Activated CD4-positive, alpha-beta T cell treated with anti-CD3 and anti-CD28 coated beads, Interleukin-2, amount 50 U/mL, for 16 hours (primary cell): Measurements from ENCODE around the gene ZNF438.
"Not testable (repeated sequence)": the region's sequence is repeated elsewhere in the genome, so short reads cannot be mapped to it uniquely, and the experiment has no call there.

Source experiments
- DNase-seq: peaks from one replicate; pipeline ENCODE4 v3.0.0-alpha.2; 2020

ZNF438 gene

DNA sequence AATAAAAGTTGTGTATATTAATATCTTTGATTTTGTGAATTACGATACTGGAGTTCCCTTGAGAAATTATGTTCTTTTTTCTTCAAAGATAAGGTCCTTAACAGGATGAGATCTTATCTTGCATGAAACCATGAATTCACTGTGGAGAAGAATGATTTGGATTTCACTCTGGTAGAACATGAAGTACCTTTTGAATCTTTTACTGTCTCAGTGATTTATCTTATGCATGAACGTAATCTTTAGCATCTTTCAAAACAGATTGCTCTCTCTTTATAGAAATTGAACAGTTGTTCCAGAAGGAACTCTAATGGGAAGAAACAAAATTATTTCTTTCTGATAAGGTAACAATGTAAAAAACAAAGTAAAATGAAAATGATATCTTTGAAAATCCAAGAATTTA lies 11.0 kb upstream of the ZNF438 start:
- no peak for DNase-seq

DNA sequence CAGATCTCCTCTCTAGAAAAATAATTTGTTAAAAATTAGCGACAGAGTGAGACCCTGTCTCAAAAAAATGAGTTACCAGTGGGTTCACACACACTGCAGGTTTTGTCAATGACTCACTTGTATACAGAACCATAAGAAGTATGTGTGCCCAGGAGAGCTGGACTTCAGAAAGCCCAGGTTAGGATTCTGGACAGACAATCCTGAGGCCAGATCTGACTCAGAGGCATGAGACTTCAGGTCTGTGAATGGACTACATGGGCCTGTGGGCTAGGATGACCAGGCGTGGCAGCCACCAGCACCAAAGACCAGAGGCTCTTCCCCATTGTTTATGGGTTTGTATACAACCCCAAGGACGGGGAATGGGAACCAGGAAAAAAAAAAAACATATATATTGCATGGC lies 9.3 kb upstream of the ZNF438 start:
- no peak for DNase-seq

DNA sequence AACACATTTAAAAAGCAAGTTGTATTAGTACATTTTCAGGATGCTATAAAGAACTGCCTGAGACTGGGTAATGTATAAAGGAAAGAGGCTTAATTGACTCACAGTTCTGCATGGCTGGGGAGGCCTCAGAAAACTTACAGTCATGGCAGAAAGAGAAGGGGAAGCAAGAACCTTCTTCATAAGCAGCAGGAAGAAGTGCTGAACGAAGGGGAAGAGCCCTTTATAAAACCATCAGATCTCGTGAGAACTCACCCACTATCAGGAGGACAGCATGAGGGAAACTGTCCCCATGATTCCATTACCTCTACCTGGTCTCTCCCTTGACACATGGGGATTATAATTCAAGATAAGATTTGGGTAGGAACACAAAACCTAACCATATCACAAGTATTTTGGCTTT lies 7.3 kb upstream of the ZNF438 start:
- DNase-seq = not testable (repeated sequence)

DNA sequence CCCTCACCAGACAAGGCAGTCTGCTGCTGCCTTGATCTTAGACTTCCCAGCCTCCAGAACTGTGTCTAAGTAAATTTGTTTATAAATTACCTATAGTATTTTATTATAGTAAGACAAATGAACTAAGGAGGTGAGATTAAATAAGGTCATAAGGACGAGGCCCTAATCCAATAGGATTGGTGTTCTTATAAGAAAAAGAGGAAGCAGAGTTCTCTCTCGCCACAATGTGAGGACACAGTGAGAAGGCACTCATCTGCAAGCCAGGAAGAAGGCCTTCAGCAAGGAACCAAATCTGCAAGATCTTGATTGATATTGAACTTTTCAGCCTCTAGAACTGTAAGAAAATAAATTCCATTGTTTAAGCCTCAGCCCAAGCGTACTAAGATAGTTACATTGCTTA lies 6.1 kb upstream of the ZNF438 start:
- no peak for DNase-seq

DNA sequence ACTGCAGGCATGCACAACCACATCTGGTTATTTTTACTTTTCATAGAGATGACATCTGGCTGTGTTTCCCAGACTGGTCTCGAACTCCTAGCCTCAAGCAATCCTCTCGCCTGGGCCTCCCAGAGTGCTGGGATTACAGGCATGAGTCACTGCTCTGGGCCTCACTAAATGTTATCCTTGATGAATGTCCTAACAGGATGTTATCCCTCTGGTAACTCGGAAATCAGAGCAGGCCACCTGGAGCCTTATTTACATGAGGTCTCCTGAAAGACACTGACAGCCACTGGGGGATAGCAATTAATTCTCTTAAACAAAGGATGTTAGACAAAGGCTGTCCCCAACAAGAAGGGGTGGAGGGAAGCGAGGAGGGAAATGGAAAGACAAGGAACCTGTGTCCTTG lies 4.5 kb upstream of the ZNF438 start:
- no peak for DNase-seq

DNA sequence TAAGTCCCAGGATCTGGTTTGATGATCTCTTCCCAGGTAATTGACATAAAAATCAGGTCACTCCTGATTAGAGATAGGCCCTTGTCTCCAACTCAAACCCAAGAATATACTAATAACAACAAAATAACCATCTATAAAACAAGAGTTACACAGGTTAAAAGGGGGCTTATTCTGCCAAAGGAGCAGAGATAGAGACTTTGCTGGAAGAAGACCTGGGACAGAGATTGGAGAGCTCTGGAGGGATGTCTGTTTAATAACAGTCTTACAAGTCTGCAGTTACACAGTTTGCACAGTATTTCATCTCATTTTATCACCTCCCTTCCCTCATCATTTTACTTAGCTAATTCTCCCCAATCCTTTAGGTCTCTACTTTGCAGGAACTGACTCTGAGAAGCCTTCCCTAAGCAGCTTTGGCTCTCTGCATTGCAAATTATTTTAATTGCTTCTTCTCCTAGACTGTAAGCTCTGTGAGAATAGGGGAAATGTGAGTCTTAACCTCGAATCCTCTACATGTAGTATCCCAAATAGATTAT lies 3.7 kb upstream of the ZNF438 start:
- DNase-seq = no peak

DNA sequence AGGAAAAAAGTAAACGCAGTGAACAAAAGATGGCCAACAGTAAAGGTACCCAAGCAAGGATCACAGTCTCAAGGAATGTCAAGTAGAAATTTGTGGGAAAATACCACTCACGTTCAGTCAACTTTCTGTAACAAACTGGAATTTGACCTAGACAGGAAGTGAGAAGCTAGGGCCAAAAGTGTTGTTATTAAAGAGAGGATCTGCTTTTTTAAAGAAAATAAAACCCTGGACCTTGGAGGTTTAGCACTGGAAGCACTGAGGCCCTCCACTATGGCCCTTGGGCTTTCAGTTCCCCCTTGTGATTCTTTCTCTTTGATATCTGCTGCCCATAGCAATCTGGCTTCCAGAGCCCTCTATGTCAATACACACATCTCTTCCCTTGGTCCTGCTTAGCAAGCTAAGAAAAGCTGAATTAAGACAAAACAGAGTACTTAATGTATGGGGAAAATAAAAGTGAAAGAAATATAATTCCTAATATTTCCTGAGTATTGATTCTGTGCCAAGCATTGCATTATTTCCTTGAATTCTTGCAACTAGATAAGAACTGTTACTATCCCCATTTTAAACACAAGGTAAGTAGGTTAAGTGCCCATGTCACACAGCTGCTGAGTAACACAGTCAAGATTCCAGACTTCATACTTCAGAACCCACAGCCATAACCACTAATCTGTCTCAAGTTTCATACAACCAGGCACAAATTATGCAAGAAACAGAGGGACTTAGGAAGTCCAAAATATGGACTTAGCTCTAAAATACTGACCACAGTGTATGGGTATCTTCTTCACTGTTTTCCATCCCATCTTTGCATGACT lies 2.6 kb upstream of the ZNF438 start:
- DNase-seq = no peak

DNA sequence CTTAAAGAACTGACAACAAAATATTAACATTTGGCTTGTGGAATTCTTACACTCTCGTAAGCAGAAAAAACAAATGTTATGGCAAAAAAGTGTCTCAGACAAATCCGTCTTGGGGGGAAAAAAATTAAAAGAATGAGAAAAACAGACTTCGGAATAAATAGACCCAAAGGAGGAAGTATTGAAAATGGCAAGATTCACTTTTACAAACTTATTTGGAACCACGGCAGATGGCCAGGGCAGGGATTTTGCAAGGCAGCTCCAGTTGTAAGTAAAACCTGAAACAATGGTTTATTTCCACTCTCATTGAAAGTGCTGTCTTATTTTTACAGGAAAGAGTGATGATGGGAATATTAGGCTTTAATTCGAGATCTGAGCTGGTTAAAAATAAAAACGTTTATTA lies 1.5 kb upstream of the ZNF438 start:
- DNase-seq = no peak

DNA sequence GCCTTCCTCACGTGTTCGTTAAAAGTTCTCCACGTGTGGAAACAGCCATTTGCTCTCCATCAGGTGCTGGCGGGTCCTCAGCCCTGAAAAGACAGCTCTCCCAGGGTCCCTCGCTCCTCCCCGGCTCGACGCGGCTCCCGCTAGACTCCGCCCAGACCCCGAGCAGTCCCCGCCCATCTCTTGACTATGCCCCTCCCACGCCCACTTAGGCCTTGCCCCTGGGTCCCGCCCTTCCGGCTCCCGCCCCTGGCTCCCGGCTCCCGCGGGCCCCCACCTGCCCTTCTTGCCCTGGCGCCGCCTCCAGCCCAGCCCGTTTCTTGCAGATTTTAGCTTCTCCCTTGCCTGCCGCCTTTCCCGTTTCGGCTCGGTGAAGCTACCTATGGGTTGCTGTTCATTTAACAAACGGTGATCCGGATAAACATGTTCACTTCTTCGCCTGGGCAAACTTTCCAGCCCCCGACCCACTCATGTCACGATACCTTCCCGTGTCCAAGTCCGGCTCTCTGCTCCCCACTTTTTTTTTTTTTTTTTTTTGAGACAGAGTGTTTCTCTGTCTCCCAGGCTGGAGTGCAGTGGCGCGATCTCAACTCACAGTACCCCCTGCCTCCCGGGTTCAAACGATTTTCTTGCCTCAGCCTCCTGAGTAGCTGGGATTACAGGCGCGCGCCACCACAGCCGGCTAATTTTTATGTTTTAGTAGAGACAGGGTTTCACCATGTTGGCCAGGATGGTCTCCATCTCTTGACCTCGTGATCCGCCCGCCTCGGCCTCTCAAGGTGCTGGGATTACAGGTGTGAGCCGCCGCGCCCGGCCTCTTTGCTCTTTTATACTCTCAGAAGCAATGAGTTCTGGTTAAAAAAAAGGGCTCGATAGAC lies 830 bp upstream of the ZNF438 start:
- peak; percentile 97 for DNase-seq

DNA sequence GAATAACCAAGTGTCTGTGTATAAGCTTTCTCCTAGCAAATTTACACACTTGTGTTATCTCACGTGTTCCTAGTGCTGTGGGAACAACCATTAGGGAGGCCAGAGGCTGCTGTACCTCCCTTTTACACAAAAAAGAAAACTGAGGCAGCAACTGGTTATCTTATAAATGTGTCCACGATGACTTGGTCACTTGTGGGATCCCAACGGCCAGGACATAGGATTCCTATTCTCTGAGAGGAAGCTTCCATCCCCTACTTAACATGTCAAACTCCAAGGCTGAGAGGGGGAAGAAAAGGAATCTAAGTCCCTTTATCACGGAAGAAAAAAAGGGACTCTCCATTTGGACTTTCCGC lies 484 bp downstream of the ZNF438 start:
- DNase-seq = no peak

DNA sequence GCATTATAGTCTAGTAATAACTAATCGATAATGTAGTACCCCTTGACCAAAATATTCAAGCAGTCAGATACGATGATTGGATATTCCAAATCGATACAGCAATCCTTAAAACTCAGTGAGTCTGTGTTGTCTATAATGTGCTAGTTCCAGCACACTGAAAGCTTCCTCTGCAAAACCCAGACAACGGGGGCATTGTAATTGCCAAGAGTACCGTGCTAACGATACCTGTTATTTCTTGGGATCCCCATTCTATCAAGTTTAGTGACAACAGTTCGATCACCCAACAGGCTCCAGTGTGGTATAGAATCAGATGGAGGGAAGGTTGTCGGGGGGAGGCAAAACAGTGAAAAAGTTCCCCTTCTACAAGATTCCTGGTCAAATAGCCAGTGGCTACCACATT lies 865 bp downstream of the ZNF438 start:
- no peak for DNase-seq

DNA sequence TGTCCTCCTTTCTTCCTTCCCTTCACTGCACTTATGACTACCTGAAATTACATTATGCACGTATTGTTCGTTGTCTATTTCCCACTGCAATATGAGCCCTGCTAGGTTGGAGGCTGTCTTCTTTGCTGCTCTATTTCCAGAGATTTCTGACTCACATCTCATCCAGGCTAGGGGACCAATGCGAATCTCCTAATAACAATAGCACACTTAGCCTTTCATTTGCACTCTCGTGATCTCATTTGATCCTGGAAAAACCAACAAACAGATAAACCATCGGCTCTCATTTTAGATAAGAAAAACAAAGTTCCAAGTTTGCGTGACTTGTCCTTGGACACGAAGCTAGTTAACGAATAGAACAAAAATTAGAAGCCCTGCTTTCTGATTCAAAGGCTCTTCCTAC lies 1.4 kb downstream of the ZNF438 start:
- no peak for DNase-seq

DNA sequence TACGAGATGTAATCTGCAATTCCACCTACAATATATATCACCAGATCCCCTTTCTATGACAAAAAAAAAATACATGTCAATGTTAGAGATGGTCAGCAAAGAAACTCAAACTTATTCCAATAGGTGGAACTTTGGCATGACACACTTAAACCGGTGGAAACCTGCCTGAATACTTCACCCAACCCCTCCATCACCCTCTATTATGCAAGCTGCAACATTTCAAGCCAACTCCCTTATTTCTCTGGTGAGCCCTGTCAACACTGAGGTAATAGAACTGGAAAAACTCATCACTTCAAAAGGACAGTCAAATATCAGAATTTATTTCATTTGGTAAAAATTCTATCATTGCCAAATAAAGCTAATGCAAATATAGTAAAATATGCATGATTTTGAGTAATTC lies 3.6 kb downstream of the ZNF438 start:
- no peak for DNase-seq

DNA sequence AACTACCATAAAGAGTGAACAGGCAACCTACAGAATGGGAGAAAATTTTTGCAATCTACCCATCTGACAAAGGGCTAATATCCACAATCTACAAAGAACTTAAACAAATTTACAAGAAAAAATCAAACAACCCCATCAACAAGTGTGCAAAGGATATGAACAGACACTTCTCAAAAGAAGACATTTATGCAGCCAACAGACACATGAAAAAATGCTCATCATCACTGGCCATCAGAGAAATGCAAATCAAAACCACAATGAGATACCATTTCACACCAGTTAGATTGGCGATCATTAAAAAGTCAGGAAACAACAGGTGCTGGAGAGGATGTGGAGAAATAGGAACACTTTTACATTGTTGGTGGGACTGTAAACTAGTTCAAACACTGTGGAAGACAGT lies 5.4 kb downstream of the ZNF438 start:
- DNase-seq = not testable (repeated sequence)

DNA sequence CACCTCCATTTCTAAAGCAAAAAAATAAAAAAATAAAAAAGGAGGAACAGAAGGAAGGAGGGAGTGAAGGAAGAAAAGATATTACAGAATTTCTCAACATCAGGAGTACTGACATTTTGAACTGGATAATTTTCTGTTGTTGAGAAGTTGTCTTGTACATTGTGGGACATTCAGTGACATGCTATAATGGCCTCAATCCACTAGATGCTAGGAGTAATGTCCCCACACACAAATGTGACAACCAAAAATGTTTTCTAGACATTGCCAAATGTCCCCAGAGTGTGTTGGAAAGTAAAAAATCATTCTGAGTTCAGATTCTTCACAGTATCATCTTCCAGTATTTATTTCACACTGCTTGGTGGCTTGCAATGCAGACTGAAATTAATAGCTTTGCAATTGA lies 6.5 kb downstream of the ZNF438 start:
- no peak for DNase-seq

DNA sequence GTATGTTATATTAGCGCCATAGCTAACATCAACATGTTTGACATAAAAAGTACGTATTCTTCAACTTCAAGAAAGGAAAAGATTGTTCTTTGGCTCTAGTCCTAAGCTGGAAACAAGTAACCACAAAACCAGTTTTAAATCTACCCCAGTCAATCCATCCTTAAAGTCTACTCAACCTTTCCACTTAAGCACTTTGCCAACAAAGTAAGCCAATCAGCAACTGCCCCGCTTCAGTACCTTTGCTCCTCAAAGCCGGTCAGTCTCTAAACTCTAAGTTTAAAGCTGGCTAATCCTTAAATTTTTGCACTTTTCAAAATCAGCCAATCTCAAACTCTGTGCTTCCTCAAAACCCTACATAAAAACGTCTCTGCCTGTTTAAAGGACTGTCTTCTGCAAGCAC lies 8.1 kb downstream of the ZNF438 start:
- DNase-seq = no peak

DNA sequence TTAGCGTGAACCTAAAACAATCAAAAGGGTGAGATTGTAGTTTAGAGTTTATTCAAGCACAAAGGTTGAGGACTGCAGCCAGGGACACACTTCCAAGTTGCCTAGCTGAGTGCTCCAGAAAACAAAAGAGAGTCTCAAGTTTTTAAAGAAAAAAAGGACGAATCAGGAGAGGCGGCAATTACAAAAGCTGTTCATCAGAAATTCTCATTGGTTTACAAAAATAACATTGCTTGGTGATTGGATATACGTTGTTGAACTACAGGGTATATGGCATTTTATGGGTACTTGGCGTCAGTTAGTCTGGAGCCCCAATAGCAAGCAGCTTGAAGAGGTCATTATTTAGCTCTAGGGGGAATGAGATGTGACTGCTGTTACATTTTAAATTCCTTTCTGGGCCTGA lies 11.5 kb downstream of the ZNF438 start:
- no peak for DNase-seq

DNA sequence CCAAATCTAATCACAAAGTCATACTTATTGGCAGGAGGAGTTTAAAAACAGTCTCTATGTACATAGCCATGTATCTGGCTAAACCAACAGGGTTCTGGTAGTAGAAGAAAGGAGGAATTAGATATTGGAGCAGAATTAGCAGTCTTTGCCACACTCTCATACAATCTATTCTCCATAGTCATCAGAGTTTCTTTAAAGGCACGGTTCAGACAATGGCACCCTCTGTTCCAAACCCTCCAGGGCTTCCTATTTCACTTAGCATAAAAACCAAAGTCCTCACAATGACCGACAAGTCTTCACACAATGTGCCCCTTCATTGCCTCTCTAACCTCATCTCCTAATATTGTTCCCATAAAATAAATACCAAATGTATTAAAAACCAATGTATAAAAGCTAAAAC lies 12.7 kb downstream of the ZNF438 start:
- no peak for DNase-seq

DNA sequence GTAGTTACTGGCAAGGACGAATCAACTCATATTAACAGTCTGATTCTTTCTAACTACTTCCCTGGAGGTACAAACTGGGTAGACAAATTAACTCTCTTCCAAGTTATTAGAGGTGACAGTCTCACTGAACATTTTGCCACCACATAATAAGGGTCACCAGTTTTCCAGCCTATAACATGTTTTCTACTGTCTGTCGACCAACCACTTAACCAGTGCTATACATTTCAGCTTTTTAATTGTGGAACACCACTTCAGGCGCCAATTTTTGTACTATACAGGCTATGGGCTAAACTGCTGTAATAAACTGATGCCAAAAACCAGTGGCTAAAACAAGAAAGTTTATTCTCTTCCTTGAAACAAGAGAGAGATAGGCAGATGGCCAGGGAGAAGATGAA lies 13.3 kb downstream of the ZNF438 start:
- no peak for DNase-seq

DNA sequence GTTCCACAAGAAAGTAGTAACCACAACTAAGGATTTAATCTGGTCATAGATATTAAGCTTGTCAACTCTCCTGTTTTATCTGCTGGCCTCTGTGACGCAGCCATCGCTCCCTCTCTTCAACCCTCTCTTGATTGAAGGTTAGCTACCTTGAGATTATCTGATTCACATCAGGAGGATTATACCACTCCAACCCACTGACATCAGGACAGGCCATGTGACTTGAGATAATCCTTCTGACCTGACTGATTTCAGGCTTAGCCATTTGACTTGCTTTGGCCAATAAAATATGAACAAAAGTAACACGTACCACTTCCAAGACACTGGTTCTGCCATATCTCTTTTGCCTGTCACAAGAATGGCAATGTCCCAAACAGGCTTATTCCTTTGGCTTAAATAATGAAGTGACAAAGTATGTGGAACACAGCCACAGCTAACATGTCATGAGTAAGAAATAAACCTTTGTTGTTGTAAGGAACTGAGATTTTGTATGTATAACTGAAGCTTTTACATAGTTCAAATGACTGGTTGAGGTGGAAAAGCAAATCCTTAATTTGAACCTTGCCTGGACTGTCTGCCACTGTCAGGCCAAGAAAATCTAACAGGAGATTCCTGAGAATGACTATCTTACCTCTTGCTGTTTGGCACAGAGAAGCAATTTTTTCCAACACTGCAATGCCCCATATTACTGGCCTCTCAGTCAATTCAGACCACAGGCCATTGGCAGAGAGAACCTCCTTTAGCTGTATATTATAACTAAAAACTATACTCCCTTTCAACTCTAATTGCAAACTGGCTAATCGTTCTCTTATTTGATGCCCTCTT lies 13.9 kb downstream of the ZNF438 start:
- no peak for DNase-seq

DNA sequence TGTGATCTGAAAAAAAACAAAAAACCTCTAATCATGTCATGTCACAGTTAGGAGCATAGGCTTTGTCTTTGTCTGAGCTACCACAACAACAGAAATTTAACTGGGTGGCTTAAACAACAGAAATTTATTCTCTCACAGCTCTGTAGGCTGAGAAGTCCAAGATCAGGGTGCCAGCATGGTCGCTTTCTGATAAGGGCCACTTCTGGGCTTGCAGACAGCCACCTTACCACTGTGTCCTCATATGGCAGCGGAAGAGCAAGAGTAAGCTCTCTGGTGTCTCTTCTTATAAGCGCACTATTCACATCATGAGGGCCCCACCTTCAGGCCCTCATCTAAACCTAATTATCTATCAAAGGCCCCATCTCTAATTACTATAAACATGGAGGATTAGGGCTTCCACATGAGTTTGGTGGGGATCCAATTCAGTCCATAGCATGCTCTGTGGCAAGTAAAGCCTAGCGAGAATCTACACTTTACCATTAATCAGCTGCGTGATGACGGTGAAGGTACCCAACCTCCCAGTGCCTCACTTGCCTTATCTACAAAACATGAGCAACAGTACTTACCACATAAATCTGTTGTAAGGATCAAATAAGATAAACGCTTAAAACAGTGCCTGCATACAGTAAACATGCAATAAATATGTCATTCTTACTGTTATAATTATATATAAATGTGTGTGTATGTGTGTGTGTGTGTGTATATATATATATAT lies 17.3 kb downstream of the ZNF438 start:
- no peak for DNase-seq

DNA sequence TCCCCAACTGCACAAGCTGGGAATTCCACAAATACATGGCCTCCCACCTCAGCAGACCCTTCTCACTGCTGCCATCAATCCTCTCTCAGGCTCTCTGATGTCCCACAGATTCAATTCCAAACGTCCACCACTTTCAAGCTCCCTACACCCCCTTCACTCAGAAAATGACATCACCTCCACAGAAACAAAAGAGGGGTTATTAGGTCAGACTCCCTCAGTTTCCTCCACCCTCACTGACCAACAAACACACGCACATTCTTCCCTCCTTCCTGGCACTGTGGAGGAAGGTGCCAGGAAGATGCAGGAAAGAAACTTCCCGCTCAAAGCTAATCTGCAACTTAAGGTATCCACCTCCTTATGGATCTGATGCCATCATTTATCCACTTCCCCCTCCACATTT lies 18.3 kb downstream of the ZNF438 start:
- DNase-seq = no peak

DNA sequence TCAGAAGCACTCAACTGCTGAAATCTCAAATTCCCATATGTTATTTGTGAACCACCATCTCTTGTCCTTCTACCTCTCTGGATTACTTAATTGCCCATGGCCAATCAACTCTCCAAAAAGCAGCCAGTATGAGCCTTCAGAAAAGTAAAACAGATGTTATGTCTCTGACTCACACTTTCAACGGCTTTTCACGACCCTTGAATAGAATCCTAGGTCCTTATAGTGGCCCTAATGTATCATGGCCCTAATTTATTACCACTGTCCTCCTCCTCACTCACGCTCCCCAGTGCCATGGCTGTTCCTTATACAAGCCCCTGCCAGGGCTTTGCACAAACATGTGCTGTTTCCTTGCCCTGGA lies 20.0 kb downstream of the ZNF438 start:
- no peak for DNase-seq
